HG02798 (cell line): ENCODE results near the gene ATP1B3.
"Not testable (repeated sequence)": the region's sequence is repeated elsewhere in the genome, so short reads cannot be mapped to it uniquely, and the experiment has no call there.

ENCODE experiments used
- ATAC-seq: cut with Tn5 transposase; IDR thresholded peaks from one replicate; pipeline ENCODE4 v1.9.1; 2021; ENCODE audit warnings: mild to moderate bottlenecking; ENCODE audit not compliant: unreplicated experiment, poor library complexity

ATP1B3 gene

DNA sequence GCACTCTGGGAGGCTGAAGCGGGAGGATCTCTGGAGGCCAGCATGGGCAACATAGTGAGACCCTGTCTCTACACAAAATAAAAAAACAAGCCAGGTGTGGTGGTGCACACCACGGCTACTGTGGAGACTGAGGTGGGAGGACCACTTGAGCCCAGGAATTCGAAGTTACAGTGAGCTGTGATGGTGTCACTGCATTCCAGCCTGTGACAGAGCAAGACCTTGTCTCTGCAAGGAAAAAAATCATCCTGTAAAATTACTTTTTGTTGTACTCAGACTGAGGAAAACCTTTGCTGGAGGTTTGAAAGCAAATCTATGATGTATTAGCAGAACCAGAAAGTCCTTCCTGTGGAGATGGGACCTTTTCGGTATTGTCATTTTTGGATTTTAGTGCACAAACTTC is 63.3 kb downstream of the ATP1B3 start:
- ATAC-seq: no peak

DNA sequence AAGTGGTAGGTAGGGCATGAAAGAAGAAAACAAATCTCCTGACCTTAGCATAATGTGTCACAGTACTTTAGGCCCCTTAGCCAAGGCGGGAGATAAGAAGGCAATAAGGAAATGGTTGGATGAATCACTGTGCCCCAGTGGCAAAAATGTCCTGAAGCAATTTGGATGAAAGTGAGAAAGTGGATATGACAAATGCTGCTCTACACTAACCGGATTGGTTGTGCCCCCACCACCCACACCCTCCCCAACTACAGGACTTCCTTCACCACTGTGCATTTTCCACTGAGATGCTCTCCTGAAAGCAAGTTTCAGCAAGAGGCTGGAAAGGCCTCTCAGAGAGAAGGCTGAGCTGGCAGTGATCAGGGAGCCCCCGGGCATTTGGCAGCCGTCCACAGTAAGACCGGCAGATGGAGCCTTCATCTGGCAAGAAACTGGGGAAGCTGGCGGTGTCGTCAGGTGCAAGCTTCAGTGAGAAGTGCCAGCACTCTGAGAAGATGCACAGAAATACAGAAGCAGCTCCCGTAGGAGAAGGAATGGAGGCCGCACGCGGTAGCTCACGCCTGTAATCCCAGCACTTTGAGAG is 63.8 kb downstream of the ATP1B3 start:
- ATAC-seq: no peak

GRCh38 chr3:141941093-141941492 is 64.7 kb downstream of the ATP1B3 start:
- ATAC-seq: no peak

DNA sequence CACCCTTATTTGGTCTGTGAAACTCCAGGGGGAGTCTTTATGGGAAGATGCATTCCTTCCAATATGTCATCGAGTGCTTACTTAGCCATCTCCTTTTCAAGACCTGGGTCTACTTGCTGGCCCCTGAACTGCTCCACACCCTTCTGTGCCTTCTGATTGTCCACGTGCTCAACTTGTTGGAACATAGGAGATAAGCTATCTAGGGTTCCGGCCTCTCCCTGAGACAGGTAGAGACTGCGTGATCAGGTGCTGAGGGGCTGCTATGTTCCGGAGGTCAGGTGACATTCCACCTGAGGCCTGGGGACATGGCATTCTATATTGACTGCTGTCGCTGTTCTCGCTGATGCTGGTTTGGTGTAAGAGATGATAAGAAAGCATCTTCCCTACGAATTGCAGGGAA is 65.6 kb downstream of the ATP1B3 start:
- no peak for ATAC-seq

GRCh38 chr3:141945726-141946485 is 69.5 kb downstream of the ATP1B3 start:
- no peak for ATAC-seq

GRCh38 chr3:141949399-141949798 is 73.0 kb downstream of the ATP1B3 start:
- no peak for ATAC-seq

DNA sequence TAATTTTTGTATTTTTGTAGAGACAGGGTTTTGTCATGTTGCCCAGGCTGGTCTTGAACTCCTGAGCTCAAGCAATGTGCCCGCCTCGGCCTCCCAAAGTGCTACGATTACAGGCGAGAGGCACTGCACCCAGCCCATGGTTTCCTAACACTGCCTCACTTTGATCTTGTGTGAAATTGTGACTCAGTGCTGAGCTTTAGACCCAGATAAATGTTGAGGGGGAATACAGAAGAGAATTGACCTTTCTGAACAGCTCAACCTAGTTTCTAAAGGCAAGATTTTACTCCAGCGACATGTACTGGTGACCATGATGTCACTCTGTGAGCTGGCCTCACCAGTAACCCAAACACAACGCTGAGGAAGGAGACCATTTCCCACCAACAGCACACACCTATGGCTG is 73.5 kb downstream of the ATP1B3 start:
- no peak for ATAC-seq

- no peak for ATAC-seq
Measured at GRCh38 chr3:141950572-141951493, 74.4 kb downstream of the ATP1B3 start.

DNA sequence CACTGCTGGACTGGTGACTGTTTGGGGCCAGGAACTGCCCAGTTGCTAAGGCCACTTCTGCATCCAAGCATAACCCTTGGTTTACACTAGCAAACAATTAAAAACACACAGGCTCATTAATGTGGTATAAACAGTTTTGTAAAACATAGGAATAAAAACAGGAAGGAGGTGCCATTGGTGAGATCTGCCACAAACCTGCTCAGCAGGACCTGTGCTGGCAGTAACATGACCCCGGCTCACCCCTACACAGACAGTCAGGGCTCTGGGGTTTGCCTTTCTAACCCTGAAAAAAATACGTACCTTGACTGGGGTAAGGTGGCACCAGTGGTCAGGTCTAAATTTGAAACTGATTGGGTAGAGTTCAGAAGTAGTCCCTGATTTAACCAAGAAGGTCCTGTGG is 76.2 kb downstream of the ATP1B3 start:
- no peak for ATAC-seq

DNA sequence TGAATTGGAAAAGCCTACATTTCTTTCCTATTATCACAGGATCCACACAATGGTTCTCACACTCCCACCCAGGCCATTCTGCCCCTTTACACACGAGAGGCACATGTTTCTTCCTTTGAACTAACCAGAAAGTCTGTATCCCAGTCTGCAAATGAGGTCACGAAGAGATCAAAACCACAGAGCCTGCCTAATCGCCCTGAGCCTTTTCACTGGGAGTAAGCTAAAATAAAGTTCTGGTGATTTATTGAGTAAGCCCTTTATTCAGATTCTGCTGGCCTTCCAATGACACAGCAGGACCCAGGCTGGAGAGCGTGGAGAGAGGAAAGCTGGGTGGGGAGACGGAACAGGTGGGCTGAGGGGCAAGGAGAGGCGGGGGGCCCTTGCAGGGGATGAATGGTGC is 78.7 kb downstream of the ATP1B3 start:
- no peak for ATAC-seq

DNA sequence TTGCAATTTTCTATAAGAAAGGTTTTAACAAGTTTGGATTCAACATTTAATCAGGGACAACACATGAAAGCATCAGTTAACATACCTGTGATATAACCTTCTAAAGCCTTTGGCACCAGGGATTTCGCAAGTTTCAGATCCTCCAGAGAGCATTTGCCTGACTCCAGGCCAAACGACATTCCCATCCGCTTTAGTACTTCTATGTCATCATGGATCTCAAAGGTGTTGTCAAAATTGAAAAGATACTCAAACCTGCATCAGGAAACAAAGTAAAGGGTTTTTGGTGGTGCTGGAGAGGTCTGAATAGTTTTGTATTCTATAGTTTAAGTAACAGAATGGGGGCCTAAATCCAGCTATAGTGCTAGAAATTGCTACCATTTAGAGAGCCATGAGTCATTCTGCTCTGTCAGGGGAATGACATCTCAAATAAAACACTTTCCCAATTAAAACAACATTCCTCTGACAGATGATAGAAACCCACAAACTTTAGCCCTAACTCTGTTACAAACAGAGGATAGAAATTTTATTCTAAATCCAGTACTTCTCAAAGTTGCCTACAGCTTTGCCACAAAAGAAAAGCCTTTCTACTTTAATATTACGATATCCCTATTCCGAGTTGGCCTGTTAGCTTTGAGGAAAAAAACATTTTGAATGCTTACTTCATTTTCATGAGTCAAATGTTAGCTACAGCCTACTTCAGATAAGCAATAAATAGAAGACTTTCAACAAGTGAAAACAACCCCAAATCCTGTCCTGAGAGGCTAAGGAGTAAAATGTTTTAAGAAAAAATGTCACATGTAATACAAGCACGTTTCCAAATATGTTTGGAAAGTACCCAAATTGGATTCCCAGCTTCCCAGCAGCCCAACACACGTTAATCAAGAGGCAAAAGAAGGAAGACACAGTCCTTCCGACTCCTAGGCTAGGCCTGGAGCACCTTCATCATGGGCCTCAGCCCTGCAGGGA is 83.4 kb downstream of the ATP1B3 start:
- ATAC-seq: no peak

- no peak for ATAC-seq
Measured at GRCh38 chr3:141960731-141961130, 84.3 kb downstream of the ATP1B3 start.

GRCh38 chr3:141963301-141963700 is 86.9 kb downstream of the ATP1B3 start:
- ATAC-seq: no peak

GRCh38 chr3:141965471-141965870 is 89.0 kb downstream of the ATP1B3 start:
- ATAC-seq: no peak

DNA sequence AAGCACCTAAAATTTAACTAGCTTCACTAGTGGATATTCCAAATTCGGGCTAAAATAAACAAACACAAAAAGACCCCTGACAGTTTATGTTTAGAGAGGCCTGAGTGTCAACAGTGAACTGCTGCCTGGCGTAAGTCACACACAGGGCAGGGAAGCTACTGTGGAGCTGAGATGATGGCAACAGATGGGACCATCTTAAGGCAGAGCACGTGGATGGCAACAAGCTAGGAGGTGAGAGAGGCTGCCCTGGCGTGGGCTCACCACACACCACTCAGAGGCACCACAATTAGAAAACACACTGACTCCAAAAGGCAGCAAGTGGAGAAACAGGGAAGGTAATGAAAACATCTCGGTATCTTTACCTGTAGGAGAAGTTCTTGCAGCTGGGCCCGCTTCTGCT is 93.3 kb downstream of the ATP1B3 start:
- no peak for ATAC-seq

- ATAC-seq: no peak
Measured at GRCh38 chr3:141971571-141971970, 95.1 kb downstream of the ATP1B3 start.

- no peak for ATAC-seq
Measured at GRCh38 chr3:141972399-141972798, 96.0 kb downstream of the ATP1B3 start.

- not testable (repeated sequence) for ATAC-seq
Measured at GRCh38 chr3:141974777-141975176, 98.3 kb downstream of the ATP1B3 start.
